ENCODE measurements around the gene WDR83.

The WDR83 gene

GRCh38 chr19:12720296-12720695 lies 53.7 kb downstream of the WDR83 start:
- no peak for DNase-seq

DNA sequence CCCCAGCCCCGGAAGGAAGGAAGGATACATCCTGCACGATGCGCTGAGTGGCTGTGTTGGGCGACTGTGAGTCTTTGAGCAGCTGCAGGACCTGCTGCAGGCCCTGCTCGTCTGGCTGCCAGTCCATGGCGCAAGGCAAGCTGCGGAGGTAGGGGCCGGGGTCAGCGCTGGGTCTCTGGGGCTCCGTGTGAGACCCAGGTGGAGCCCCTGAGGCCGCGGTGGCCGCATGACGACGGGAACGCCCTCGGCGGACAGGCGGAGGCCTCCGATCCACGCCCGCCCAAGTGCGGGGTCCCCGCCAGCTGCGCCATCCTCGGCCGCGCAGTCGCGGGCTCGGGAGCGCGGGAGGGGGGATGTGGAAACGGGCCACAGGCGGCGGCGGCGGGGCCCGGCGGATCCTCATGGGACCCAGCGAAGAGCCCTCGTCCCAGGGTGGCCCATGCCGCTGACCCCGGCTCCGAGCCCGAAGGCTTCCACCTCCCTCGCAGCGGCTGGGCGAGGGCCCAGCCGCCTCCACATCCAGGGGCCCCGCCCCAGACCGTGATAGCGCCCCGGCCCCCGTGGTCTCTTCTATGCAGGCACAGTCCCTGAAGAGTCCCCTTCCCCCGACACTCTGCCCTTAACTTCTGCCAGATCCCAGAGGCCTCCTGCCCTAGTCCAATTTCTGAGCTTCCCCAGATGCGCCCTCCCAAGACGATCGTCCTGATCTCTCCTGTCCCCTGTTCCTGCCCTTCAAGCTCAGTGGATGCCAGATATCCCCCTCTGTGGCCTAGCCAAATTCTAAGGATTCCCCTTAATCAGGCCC lies 54.4 kb downstream of the WDR83 start:
- peak; percentile 27 for DNase-seq

- peak; percentile 61 for DNase-seq
Observed at GRCh38 chr19:12721656-12722565, 55.3 kb downstream of the WDR83 start.

DNA sequence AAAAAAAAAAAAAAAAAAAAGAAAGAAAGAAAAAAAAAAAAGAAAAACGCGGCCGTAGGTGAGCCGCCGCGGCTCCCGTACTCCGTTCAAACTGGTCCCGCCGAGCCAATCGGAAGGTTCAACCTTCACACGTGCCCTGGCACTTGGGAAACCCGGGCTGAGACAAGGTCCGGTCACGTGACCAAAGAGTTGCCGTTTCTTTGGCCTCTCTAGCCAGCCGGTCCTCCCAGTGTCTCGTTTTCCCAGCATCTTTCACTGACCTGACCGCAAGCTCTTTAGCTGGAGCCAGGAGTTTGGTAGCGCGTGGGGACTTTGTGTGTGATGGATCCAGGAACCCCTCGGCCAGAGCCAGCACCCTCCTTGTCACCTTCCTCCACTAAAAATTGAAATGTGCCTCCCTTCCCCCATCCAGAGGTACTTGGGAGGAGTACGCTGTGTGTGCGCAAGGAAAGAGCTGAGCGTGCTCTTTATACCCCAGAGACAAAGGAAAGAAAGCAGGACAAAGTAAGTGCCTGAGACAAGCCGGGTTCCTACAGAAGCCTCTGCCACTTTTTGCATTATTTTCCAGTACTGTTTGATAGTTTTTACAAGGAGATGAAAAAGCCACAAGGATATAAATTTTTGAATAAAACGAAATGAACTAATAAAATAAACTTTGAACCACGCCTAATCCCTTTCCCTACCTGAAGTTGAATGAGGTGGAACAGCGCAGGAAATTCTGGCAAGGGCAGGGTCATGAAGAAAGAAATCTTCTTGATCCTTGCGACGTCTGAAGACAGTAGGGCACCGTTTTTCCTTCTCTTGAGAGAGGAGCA lies 56.2 kb downstream of the WDR83 start:
- peak; percentile 95 for DNase-seq

- peak; percentile 20 for DNase-seq
Observed at GRCh38 chr19:12723381-12723640, 56.7 kb downstream of the WDR83 start.

DNA sequence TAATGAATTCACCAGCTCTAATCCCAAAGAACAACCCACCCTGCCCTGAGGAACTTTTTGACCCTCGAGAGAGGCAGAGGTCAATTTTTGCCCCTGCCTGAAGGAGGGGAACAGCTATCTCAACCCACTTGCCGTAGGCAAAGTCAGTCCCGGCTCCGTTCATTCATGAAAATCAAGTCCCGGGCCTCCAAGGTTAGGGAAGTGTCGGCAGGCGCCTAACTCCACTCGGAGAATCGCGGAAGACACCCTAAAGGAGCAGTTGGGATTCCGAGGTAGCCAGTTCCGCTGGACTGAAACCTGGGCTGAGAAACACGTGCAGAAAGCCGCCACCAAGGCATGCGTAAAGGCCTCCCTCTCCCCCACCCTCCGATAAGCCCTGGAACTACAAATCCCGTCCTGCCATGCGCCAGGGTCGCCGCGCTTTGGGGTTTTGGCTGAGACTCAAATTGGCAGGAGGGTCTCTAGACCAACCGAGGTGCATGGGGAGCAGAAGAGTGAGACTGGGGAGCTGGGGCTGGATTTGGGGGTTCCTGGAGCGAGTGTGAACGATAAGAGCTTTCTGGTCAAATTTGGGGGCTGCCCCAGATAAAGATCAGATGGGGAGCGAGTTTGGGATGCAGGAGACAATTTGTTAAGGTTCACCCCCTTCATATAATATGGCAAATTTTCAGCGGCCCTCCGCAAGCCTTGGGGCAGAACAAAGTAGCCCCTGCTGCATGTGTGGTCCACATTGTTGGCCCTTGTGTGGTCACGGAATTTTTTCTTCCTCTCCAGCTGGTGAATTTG lies 57.2 kb downstream of the WDR83 start, which contains the start of gene TNPO2:
Gene TNPO2 (minus strand): TSS at position 292 of the 786 bp plus-strand sequence. CDS start 2,955 bp downstream, outside the sequence.
- peak; percentile 87 for DNase-seq

Measured in stimulated activated CD4-positive, alpha-beta T cell treated with anti-CD3 and anti-CD28 coated beads, Interleukin-15, amount 100 ng/mL, for 24 hours (primary cell).